ENCODE data around the gene ANKRD30B. TPM values are rescaled to one million over a fixed set of nuclear protein-coding genes. Genes with fewer than 3 reads are reported as not detected.

The ANKRD30B gene
- total and polyA plus RNA-seq, 9 of the 15 experiments (the other 6 are each of a cell fraction or from before 2014, with no cell fraction given), result not detected

DNA sequence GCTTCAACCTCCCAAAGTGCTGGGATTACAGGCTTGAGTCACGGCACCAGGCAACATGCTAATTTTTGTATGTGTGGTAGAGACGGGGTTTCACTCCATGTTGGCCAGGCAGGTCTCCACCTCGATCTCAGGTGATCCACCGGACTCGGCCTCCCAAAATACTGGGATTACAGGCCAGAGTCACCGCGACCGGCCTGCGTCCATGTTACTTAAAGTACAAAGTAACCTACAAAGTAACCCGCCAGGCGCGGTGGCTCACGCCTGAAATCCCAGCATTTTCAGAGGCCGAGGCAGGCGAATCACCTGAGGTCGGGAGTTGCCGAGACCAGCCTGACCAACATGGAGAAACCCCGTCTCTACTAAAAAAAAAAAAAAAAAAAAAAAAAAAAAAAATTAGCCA, 1.1 kb upstream of the ANKRD30B start:
- Histone ChIP-seq H3K9me3 (replicated peaks; ENCODE audit: control insufficient read depth, insufficient read depth, low read depth, low read length) (no peaks in the 10 kb centered on the region), H3K9ac (ENCODE audit: insufficient read depth in 1 of 2, low read depth in 2 of 2, low read length in 2 of 2) (no peak overlapping the region), H4K20me1 (replicated peaks; ENCODE audit: control insufficient read depth, insufficient read depth, low read length) (no peaks in the 10 kb centered on the region), H3K4me2 (ENCODE audit: insufficient read depth, low read length) (no peak overlapping the region), H3K27ac (ENCODE audit: extremely low read depth, low read depth, low read length) (no peak overlapping the region), H3K79me2 (ENCODE audit: control insufficient read depth, insufficient read depth, low read length) (no peaks in the 10 kb centered on the region), H3K9me1 (ENCODE audit: control insufficient read depth, insufficient read depth, low read length) (no peaks in the 10 kb centered on the region), H2AFZ (ENCODE audit: low read depth, low read length) (no peak overlapping the region), H3K27me3 (ENCODE audit: control insufficient read depth in 2 of 2, insufficient read depth in 2 of 2, low read length in 2 of 2) (no peaks in the 10 kb centered on the region), H3K4me3 (no peak overlapping the region), H3K4me1 (replicated peaks in 1 of 2; ENCODE audit: control insufficient read depth in 2 of 2, insufficient read depth in 2 of 2, low read length in 2 of 2) (no peaks in the 10 kb centered on the region), H3K36me3 (ENCODE audit: control insufficient read depth, insufficient read depth, low read length) (no peaks in the 10 kb centered on the region)
- intact Hi-C loops (cut with micrococcal nuclease), result no loop called here
- DNase-seq (ENCODE audit: extremely low read depth in 1 of 4, low spot score in 3 of 4), result no peak
- BruUV-seq (replicated peaks), result no TSS peak
- no peak for TF ChIP-seq MAZ (CRISPR knock-in tag; conservative IDR thresholded peaks at IDR 0.05 in 1 of 2, IDR thresholded peaks at IDR 0.05 in 1 of 2)
- no peak for ATAC-seq
- POLR2A ChIA-PET, result no interaction called here
- whole genome bisulfite sequencing (ENCODE audit: insufficient coverage, low coverage, missing lambda C conversion rate), result 7% methylated on average over 13 of the region's 18 CpGs
- FAIRE-seq, result no peak
- in situ Hi-C loops (cut with MboI), result no loop called here
- CTCF ChIA-PET (ENCODE audit: low intra/inter-chr PET ratio), result no interaction called here

DNA sequence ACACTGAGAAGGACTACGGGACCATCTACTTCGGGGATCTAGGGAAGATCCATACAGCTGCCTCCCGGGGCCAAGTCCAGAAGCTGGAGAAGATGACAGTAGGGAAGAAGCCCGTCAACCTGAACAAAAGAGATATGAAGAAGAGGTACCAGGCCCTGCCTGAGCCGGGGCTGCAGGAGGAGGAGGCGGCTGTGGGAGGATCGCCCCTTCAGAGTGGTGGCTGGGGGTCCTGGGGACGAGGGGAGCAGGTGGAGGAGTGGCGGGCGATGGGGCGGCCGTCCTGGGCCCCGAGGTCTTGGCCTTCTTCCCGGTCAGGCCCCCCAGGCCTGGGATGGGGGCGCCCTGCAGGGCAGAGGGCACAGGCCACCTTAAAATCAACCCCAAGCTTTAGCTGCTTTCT, 524 bp downstream of the ANKRD30B start:
- in situ Hi-C loops (cut with MboI), result no loop called here
- WGBS (ENCODE audit: insufficient coverage, low coverage, missing lambda C conversion rate), result 2% methylated on average over 11 of the region's 15 CpGs
- Histone ChIP-seq H3K27me3 (ENCODE audit: control insufficient read depth in 2 of 2, insufficient read depth in 2 of 2, low read length in 2 of 2) (no peaks in the 10 kb centered on the region), H2AFZ (ENCODE audit: low read depth, low read length) (no peak overlapping the region), H3K4me3 (no peak overlapping the region), H3K36me3 (ENCODE audit: control insufficient read depth, insufficient read depth, low read length) (no peaks in the 10 kb centered on the region), H3K4me1 (replicated peaks in 1 of 2; ENCODE audit: control insufficient read depth in 2 of 2, insufficient read depth in 2 of 2, low read length in 2 of 2) (no peaks in the 10 kb centered on the region), H4K20me1 (replicated peaks; ENCODE audit: control insufficient read depth, insufficient read depth, low read length) (no peaks in the 10 kb centered on the region), H3K79me2 (ENCODE audit: control insufficient read depth, insufficient read depth, low read length) (no peaks in the 10 kb centered on the region), H3K4me2 (ENCODE audit: insufficient read depth, low read length) (no peak overlapping the region), H3K9me3 (replicated peaks; ENCODE audit: control insufficient read depth, insufficient read depth, low read depth, low read length) (no peaks in the 10 kb centered on the region), H3K27ac (ENCODE audit: extremely low read depth, low read depth, low read length) (no peak overlapping the region), H3K9me1 (ENCODE audit: control insufficient read depth, insufficient read depth, low read length) (no peaks in the 10 kb centered on the region), H3K9ac (ENCODE audit: insufficient read depth in 1 of 2, low read depth in 2 of 2, low read length in 2 of 2) (no peak overlapping the region)
- ChIA-PET CTCF (ENCODE audit: low intra/inter-chr PET ratio) (no interaction called here), POLR2A (no interaction called here)
- FAIRE-seq, result no peak
- no peak for DNase-seq (ENCODE audit: extremely low read depth in 1 of 4, low spot score in 3 of 4)
- ATAC-seq, result no peak
- no TSS peak for BruUV-seq (replicated peaks)
- intact Hi-C loops (cut with micrococcal nuclease), result no loop called here
- TF ChIP-seq ZNF311 (CRISPR knock-in tag; IDR thresholded peaks at IDR 0.05), result no peak
- TF ChIP-seq EZH2 (IDR thresholded peaks at IDR 0.05; ENCODE audit: borderline replicate concordance, low read depth, low read length), result no peak
- TF ChIP-seq, protein P1, sequence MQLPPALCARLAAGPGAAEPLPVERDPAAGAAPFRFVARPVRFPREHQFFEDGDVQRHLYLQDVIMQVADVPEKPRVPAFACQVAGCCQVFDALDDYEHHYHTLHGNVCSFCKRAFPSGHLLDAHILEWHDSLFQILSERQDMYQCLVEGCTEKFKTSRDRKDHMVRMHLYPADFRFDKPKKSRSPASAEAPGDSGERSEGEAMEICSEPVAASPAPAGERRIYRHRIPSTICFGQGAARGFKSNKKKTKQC (CRISPR knock-in tag; IDR thresholded peaks at IDR 0.05), result no peak
- no peak for TF ChIP-seq ZC3H11A (IDR thresholded peaks at IDR 0.05; ENCODE audit: low read depth, low read length)
- TF ChIP-seq, protein P2, sequence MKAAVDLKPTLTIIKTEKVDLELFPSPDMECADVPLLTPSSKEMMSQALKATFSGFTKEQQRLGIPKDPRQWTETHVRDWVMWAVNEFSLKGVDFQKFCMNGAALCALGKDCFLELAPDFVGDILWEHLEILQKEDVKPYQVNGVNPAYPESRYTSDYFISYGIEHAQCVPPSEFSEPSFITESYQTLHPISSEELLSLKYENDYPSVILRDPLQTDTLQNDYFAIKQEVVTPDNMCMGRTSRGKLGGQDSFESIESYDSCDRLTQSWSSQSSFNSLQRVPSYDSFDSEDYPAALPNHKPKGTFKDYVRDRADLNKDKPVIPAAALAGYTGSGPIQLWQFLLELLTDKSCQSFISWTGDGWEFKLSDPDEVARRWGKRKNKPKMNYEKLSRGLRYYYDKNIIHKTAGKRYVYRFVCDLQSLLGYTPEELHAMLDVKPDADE (conservative IDR thresholded peaks at IDR 0.05; ENCODE audit: control insufficient read depth, low read depth, low read length), result no peak
- TF ChIP-seq, protein P3, sequence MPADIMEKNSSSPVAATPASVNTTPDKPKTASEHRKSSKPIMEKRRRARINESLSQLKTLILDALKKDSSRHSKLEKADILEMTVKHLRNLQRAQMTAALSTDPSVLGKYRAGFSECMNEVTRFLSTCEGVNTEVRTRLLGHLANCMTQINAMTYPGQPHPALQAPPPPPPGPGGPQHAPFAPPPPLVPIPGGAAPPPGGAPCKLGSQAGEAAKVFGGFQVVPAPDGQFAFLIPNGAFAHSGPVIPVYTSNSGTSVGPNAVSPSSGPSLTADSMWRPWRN (IDR thresholded peaks at IDR 0.05; ENCODE audit: low read depth), result no peak
- TF ChIP-seq RBM25 (IDR thresholded peaks at IDR 0.05; ENCODE audit: low read depth, low read length, severe bottlenecking), result no peak
- no peak for TF ChIP-seq POLR2B (IDR thresholded peaks at IDR 0.05; ENCODE audit: low read depth, partially characterized antibody)
- TF ChIP-seq, protein P4, sequence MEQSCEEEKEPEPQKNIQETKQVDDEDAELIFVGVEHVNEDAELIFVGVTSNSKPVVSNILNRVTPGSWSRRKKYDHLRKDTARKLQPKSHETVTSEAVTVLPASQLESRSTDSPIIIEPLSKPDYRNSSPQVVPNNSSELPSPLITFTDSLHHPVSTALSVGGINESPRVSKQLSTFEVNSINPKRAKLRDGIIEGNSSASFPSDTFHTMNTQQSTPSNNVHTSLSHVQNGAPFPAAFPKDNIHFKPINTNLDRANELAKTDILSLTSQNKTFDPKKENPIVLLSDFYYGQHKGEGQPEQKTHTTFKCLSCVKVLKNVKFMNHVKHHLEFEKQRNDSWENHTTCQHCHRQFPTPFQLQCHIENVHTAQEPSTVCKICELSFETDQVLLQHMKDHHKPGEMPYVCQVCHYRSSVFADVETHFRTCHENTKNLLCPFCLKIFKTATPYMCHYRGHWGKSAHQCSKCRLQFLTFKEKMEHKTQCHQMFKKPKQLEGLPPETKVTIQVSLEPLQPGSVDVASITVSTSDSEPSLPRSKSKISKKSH (CRISPR knock-in tag; IDR thresholded peaks at IDR 0.05), result no peak
- no peak for TF ChIP-seq JUND (IDR thresholded peaks at IDR 0.05; ENCODE audit: borderline replicate concordance, low read depth, low read length)
- TF ChIP-seq JUND (tag; IDR thresholded peaks at IDR 0.05; ENCODE audit: borderline replicate concordance, low read depth, low read length), result no peak
- no peak for TF ChIP-seq ZNF41 (CRISPR knock-in tag; conservative IDR thresholded peaks at IDR 0.05)
